ENCODE measurements around the gene HNRNPUL1. TPM values are rescaled to one million over a fixed set of nuclear protein-coding genes. Genes with fewer than 3 reads are reported as not detected.

Gene HNRNPUL1
- total and polyA plus RNA-seq, 9 of the 15 experiments (the other 6 are each of a cell fraction or from before 2014, with no cell fraction given), result 7.3 to 211 (median 85.0) TPM

GRCh38 chr19:41353466-41354342, 89.5 kb downstream of the HNRNPUL1 start, which contains the start of gene TGFB1 (continued):
- TF ChIP-seq, protein P1, sequence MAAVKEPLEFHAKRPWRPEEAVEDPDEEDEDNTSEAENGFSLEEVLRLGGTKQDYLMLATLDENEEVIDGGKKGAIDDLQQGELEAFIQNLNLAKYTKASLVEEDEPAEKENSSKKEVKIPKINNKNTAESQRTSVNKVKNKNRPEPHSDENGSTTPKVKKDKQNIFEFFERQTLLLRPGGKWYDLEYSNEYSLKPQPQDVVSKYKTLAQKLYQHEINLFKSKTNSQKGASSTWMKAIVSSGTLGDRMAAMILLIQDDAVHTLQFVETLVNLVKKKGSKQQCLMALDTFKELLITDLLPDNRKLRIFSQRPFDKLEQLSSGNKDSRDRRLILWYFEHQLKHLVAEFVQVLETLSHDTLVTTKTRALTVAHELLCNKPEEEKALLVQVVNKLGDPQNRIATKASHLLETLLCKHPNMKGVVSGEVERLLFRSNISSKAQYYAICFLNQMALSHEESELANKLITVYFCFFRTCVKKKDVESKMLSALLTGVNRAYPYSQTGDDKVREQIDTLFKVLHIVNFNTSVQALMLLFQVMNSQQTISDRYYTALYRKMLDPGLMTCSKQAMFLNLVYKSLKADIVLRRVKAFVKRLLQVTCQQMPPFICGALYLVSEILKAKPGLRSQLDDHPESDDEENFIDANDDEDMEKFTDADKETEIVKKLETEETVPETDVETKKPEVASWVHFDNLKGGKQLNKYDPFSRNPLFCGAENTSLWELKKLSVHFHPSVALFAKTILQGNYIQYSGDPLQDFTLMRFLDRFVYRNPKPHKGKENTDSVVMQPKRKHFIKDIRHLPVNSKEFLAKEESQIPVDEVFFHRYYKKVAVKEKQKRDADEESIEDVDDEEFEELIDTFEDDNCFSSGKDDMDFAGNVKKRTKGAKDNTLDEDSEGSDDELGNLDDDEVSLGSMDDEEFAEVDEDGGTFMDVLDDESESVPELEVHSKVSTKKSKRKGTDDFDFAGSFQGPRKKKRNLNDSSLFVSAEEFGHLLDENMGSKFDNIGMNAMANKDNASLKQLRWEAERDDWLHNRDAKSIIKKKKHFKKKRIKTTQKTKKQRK (IDR thresholded peaks at IDR 0.05; ENCODE audit: borderline replicate concordance, low read depth, low read length), result no peak
- TF ChIP-seq MITF (IDR thresholded peaks at IDR 0.05) (no peak), SMAD4 (CRISPR knock-in tag; conservative IDR thresholded peaks at IDR 0.05) (peak; percentile 97), KLF13 (tag; IDR thresholded peaks at IDR 0.05; ENCODE audit: borderline replicate concordance, low read depth) (no peak), BHLHE40 (IDR thresholded peaks at IDR 0.05; ENCODE audit: low read length) (no peak; the same call in 1 of the 2 replicates), SOX6 (IDR thresholded peaks at IDR 0.05) (peak; percentile 26; the same call in 1 of the 2 replicates), HEY1 (CRISPR knock-in tag; IDR thresholded peaks at IDR 0.05; ENCODE audit: borderline replicate concordance) (no peak), TCF15 (CRISPR knock-in tag; IDR thresholded peaks at IDR 0.05) (no peak), CBX3 (IDR thresholded peaks at IDR 0.05; ENCODE audit: borderline replicate concordance in 1 of 2, low read length in 2 of 2) (no peak), RAD51 (IDR thresholded peaks at IDR 0.05; ENCODE audit: borderline replicate concordance, low read depth) (no peak), HINFP (tag; conservative IDR thresholded peaks at IDR 0.05; ENCODE audit: low read depth) (no peak), SIRT6 (IDR thresholded peaks at IDR 0.05; ENCODE audit: low read depth, low read length) (no peak), HMGN3 (IDR thresholded peaks at IDR 0.05; ENCODE audit: borderline replicate concordance, extremely low read depth, insufficient read length, low read depth, low read length) (peak; percentile 82), BCOR (IDR thresholded peaks at IDR 0.05) (no peak), BRF1 (IDR thresholded peaks at IDR 0.05; ENCODE audit: borderline replicate concordance, extremely low read depth, insufficient read length) (no peak), NELFE (IDR thresholded peaks at IDR 0.05; ENCODE audit: insufficient read depth, insufficient read length) (no peak), PHTF2 (CRISPR knock-in tag; IDR thresholded peaks at IDR 0.05) (no peak)
- TF ChIP-seq, protein P2, sequence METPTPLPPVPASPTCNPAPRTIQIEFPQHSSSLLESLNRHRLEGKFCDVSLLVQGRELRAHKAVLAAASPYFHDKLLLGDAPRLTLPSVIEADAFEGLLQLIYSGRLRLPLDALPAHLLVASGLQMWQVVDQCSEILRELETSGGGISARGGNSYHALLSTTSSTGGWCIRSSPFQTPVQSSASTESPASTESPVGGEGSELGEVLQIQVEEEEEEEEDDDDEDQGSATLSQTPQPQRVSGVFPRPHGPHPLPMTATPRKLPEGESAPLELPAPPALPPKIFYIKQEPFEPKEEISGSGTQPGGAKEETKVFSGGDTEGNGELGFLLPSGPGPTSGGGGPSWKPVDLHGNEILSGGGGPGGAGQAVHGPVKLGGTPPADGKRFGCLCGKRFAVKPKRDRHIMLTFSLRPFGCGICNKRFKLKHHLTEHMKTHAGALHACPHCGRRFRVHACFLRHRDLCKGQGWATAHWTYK (CRISPR knock-in tag; IDR thresholded peaks at IDR 0.05), result no peak

Data from K562 (cell line).